NCI-H82 treated with DMSO at 0.1 percent for 48 hours (cell line): ENCODE results near the gene PTPRN2.

Source experiments
- DNase-seq: peaks from one replicate; lab custom pipeline; 2025; ENCODE audit not compliant: unreplicated experiment; lab: John Stamatoyannopoulos, UW

The PTPRN2 gene

DNA sequence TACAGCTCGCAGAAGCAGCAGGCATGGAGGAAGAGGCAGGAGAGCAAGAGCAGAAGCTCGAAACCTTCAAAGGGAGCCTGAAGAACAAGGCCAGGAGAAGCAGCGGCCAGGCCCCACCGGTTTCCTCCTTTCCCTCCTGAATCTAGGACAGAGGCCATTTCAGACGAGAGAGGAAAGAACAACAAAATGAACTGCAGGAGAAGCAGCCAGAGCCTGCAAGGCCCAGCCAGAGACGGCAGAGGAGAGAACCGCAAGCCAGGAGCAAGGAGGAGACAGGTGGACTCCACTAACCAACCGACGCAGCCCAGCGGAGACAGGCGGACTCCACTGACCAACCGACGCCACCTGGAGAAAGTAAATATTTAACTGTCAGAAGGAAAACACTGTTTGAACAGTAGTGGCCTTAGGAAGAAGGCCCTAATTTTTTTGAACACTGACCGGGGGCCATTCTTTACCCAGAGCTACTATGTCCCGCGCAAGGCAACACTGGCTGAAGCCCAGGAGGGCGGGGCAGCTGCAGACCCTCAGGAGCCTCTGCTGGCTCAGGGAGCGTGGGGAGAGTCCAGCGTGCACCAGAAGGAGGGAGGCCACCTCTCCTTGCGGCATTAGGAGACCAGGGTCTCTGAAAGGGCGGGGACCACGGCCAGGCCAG is 559.2 kb downstream of the PTPRN2 start:
- DNase-seq = no peak

DNA sequence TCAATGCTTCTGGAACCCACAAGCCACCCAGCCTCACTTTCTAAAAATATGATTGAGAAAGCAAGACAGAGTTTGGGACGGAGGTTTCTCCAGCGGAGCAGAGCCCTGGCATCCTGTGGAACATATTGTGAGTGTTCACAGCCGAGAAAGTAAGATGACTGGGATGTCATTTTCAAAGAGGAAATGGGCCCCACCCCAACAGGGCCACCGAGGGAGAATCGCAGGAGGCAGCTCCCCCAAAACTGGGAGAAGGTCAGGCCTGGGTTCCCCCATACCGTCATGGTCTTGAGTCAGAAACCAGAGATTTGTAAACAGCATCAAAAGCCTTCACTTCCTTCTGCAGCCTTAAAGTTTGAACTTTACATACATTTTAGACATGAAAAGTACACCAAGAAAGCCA is 560.0 kb downstream of the PTPRN2 start:
- DNase-seq = no peak

DNA sequence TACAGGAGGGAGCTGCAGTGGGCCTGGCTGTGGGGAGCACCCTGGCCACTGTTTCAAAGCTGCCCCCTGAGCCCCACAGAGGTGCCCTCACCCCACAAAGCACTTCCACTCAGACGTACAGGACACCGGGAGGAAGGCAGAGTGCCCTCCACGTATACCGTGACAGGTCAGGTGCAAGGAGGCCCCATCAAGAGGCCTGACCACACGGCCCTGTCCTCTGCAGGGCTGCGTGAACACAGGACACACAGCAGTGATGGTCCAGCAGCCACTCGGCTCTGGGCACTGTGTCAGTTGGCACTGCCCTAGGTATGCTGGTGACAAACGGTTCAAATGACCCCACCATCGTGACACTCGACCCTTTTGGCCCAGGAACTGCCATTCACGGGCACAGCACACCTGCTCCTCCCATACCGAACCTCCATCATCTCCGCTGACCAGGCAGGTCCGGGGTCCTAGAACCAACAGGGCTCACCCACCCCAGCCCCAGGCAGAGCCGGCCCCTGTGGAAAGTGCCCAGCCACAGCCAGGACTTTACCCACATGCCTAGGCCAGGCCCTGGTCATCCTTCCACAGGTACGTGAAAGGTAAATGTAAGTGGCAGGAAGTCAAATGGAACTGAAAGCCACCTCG is 560.9 kb downstream of the PTPRN2 start:
- no peak for DNase-seq

DNA sequence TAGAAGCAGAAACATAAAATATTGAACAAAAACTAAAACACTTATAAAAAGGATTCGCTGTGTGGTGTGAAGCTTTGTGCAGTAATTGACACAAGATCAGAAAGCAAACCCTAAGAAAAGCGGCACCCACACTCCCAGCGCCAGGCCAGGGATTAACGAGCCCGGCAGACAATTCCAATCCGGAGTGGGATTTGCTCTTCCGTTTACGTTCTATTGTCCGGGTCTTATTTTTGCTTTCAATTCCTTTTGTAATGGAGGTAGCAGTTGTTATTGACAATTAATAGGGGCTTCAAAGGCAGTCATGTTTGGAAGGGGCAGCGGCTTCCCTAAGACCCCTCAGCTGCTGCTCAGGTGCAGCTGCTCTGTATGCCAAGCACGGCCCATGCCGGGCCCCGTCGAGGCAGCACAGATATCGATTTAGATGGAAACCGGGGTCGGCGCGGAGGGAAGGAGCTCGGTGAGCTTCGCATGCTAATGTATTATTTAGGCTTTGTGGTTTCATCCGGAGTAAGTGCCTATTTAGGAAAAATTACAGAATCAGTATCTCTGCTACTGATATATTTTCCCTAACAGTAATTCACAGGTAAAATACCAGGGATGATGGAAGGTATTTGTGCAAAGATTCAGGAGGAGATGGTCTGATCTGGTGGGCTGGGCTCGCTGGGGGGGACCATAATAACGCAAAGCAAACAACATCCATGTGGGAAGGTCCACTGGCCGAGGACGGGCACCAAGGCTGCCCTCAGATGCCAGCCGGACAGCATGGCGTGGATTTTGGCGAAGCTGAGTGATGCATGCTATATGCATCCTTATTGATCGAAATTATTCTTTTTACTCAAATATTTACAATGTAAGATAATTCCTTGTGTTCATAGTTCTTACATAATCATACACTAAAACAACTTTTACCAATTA is 561.7 kb downstream of the PTPRN2 start:
- no peak for DNase-seq

DNA sequence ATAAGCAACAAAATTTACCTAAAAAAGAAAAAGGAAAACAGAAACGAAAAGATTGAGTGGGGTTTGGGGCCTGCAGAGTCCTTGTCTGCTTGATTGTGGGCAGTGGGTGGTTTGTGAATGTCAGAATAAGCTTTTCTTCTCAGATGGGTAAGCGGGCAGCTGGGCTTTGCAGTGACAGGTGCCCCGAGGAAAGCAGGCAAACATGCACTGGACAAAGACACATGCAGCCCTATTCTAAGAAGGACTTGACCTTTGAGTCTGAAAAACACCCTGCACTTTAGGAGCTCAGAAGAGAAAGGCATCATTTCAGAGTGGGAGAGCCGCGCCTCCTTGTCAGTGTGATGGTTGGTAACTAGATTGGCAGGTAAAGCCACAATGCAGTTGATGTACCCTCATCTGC is 562.7 kb downstream of the PTPRN2 start:
- no peak for DNase-seq

DNA sequence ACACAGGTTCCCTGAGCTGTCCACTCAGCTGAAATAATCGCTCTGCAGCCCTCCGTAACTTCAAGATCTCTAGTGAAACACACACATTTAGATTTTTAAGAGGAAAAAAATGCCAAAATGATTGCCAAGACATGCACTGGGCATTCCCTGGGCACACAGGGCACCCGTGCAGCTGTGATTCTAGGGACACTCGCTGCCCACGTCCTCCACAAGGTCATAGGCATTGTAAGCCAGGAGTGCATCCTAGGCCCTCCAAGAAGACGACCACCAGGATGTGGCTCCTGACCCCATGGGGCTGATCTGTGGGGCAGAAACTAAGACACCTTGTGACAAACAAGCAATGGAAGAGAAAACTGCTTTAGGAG is 563.3 kb downstream of the PTPRN2 start:
- no peak for DNase-seq

DNA sequence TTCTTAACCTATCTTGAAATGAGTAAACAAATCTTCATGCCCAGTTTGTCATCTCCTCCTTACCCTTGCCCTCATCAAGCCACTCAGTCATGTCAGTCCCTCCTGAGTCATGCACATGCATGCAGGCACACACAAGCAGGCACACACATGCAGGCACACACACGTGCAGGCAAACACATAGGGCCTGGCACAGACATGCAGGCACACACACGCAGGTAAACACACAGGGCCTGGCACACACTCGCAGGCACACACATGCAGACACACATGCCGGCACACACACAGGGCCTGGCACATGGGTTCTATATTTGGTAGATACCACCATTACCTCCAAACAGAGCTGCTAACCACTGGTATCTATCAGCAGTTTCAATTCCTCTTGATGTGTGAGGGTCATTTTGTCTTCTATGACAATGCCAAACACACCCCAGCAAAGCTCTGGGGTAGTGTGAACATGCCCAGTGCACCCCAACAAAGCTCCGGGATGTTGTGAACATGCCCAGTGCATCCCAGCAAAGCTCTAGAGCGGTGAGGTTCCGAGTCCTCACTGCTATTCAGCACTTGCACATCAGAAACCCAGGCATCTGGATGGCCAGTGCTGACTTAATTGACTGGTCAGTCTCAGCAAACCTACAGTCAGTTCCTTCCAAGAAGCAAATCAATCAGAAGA is 563.8 kb downstream of the PTPRN2 start:
- no peak for DNase-seq

DNA sequence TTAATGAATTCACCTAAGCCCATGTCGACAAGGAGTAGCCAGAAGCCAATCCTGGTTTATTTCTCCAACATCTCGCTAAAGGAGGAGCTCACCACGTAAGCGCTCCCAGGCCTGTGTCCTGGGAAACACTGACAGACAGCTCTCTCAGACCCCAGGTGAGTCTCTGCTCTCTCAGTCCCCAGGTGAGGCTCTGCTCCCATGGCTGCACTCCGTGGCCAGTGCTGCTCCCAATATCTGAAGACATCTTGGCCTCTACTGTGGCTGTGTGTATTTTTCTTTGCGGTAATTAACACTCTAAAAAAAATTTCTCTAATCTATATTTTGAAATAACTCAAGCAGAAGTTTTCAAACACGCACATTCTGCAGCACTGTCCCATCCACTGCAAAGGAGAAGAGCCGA is 564.5 kb downstream of the PTPRN2 start:
- no peak for DNase-seq

DNA sequence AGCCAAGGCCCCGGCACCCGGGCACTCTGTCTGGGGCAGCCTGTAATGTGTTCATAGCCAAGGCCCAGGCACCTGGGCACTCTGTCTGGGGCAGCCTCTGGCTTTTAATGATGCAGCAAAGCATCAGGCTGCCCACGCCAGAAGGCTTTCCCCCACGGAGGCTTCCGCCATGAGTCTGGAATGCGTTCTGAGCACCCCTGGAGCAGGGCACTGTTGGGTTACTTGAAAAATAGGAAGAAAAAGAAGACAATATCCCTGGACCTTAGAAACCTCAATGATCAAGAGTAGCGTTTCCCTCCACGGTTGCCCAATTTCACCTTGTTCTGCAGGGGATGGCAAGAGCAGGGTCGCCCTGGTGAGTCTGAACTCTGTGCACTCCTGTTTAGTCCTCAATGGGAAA is 565.0 kb downstream of the PTPRN2 start:
- DNase-seq = no peak

DNA sequence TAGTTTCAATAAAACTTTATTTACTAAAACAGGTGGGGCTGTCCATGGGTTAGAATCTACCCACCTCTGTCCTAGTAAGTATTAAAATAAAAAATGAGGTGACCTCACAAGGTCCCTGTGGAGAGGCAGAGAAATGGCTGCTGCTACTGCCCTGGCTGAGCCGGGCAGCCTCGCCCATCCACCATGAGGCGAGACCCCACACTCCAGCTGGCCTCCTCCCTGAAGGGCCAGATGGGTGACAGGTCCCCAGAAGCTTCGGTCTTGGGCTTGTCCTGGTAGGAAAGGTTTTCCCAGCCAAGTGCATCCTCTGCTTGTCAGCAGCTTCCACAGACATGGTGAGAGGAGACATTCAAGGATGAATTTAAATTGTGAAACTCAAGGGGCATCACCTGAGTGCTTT is 565.8 kb downstream of the PTPRN2 start:
- no peak for DNase-seq

DNA sequence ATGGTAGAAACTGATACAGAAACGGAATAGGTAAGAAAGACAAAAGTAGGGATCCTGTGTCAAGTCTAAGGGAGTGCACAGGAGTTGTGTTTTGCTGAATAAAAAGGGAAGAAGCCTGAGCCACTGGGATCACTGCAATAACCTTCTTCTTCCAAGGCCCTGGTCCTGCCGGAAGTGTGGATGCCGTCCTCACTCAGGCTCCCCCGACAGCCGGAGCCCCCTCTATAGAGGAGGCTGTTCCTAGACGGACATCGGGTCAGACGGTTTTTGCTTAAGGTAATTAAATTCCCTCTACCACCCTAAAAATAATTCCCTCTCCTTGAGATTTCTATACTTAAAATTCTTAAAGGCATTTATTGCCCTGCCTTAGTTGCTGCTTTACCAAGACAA is 566.9 kb downstream of the PTPRN2 start:
- no peak for DNase-seq

DNA sequence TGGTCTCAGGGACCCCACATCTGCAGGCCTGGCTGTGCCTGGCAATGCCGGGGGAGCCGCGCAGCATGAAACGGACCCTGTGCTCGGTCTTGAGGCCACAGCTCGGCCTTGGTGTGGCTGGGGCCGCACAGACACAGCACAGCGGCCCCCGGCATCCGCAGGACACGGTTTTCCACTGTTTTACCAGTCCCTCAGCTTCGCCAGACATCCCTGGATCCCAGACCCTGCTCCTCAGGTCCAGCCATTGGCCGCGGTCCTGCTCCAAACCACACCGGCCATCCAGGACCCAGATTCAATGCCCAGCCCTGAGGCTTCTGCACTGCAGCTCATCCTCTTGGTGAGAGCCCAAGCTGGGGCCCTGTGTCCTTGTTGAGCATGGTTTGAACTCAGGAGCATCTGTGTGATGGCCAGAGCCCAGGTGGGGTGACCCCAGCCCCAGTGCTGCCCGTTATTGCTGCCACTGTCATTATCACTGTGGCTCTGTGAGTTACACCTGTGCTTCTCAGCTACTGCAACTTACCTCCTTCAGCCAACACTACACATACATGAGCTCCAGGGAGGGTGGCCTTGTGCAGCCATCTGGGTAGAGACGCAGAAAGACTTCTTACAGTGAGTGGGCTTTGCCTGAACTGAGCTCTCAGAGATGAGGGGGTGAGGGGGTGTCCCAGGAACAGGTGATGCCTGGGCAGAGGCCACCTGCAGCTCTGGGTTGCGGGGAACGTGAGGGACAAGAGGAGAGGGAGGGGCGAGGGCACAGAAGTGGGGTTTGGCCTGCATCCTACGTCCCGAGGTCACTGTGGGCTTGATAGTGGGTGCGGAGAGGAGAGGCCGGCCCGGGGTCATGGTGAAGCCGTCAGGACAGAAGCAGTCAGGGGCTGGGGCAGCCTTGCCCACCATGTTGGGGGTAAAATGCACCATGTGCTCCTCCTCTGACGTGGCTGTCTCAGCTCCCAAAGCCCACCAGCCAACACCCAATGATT is 567.6 kb downstream of the PTPRN2 start:
- DNase-seq = no peak

DNA sequence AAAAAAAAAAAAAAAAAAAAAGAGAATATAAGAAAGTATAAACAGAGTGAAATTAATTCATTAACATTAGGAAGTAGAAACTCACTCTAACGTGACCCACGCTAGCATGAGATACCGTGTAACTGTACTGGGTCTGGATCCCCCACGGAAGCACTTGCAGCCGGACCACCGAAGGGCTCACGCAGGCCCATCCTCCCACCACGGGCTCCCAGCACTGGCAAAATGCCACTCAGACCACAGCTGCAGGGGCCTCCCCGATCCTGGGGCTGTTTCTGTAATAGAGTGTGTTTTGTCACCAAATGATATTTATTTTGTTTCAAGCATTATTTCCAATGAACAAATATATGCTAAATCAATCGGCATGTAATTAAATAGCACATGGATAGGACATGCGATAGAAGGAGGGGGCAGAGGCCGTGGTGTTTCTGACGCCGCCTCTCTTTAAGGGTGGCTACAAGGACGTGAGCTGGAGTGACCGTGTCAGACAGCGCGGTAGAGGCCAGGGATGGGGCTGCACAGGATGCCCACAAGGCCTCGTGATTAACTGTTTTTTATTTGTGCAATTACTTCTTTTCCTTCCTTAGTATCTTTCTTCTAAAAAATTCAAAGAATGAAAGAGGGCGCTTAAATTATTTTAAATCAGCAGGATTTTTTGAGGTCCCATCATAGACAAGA is 568.5 kb downstream of the PTPRN2 start:
- no peak for DNase-seq

DNA sequence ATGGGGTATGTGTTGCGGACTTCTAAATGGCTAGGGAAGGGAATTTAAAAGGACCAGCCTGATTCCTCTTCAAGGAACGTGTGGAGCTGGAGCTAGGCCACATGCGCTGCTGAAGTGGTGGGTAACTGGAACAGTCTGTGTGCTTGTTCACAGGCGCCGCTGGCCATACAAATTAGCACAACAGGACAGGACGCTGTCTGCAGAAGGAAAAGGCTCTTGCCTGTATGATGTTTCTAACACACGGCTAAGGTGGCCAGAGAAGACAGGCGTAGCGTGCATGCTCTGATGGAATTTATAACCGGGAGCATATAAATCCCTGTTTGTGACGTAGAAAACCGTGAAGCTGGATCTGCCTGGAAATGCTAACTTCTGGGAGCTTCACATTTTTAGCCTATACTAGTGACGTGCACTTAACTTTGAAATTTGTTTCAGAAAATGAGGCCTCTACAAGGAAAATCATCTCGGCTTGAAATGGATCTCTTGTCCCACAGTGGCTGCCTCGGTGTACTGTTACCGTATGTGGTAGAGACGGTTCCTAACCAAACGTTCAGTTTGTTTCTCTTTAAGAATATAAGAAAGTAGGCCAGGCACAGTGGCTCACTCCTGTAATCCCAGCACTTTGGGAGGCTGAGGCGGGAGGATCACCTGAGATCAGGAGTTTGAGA is 569.4 kb downstream of the PTPRN2 start:
- no peak for DNase-seq

DNA sequence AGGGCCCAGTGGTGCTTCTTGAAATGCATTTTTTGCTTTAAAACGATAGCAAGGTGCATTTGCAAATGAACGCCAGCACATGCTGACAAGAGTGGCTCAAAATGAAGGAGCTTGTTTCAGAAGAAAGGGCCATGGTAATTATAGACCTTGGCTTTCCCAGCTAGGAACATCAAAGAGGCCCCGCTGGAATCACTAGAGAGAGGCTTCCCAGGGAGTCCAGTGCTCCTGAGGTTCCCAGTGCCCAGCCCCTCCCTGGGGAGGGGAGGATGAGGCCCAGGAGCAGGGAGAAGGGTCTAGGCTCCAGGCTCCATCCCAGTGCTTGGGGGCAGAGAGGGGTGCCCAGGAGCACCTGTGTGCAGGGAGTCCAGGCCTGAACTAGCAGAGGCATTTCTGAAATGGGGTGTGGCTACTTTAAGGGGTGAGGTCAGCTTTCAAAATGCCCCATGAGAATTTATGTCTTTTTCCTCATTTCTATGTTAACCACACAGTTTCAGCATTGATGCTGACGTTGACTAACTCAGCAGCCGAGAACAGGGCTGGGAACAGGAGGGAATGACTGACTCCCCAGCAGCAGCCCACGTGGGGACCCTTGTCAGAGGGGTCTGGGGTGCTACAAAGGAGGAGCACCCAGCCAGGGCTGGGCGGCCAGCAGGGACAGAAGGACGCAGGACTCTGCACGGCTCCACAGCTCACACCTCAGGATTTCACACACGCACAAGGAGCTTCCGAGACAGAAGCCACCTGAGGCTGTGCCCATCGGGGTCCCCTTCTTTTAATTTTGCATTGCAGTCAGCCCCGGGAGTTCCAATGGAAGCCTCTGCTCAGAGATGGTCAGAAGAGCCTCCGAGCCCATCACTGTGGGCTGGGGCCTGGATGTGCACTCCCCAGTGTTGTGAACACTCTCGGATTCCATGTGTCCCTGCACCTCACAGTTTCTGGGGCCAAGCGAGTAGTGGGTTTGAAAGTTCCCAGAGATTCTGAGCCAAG is 570.2 kb downstream of the PTPRN2 start:
- no peak for DNase-seq

DNA sequence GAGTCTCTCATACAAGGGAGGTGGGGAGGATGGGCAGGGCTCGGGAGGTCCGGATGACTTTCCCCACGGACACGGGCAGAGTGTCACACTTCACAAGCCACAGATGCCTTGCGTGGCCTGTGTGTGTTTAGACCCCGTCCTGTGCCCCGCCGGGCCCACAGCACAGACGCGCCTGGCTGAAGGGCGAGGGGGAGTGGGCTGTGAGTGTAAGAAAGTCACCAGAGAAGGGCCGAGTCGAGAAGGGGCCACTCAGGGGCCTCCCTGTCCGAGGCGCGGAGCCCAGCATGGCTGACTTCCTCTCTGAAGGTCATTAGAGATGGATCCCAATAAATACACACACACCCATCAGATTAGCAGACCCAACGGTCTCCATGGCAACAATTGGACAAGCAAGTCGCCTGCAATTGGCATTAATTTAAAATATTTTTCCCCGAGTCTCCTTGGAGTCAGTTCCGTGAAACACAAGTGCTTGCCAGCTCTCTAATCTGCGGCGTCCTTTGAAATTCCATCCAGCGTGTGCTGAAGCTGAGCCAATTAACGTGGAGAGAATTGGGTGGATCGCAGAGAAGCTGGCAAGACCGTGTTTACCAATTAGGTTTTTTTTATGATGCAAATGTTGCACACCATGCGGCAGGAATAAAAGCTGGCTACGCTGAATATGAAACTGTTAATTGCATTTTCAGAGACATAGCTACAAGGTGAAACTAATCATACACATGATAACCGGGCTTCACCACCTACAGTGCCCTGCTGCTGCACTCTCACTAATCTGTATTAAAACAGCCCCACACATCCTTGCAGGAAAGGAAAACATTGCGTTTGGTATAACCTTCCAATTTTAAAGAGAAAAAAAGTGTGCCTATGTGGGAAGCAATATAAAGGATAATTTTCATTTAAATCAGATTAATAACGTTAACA is 571.2 kb downstream of the PTPRN2 start:
- DNase-seq = no peak
